ENCODE results near the gene CCDC27.
A peak's percentile ranks its signal among the peaks of the same experiment; 100 is the strongest.
"Not testable (repeated sequence)": the region's sequence is repeated elsewhere in the genome, so short reads cannot be mapped to it uniquely, and the experiment has no call there.

CCDC27 gene

GRCh38 chr1:3722846-3723245 lies 29.4 kb upstream of the CCDC27 start:
- Histone ChIP-seq H3K27ac (no peak overlapping the region), H3K36me3 (replicated peaks) (no peaks in the 10 kb centered on the region), H3K27me3 (replicated peaks) (no peaks in the 10 kb centered on the region), H3K4me3 (ENCODE audit: low read depth, low read length) (no peak overlapping the region)
- TF ChIP-seq, protein P1, sequence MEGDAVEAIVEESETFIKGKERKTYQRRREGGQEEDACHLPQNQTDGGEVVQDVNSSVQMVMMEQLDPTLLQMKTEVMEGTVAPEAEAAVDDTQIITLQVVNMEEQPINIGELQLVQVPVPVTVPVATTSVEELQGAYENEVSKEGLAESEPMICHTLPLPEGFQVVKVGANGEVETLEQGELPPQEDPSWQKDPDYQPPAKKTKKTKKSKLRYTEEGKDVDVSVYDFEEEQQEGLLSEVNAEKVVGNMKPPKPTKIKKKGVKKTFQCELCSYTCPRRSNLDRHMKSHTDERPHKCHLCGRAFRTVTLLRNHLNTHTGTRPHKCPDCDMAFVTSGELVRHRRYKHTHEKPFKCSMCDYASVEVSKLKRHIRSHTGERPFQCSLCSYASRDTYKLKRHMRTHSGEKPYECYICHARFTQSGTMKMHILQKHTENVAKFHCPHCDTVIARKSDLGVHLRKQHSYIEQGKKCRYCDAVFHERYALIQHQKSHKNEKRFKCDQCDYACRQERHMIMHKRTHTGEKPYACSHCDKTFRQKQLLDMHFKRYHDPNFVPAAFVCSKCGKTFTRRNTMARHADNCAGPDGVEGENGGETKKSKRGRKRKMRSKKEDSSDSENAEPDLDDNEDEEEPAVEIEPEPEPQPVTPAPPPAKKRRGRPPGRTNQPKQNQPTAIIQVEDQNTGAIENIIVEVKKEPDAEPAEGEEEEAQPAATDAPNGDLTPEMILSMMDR (IDR thresholded peaks at IDR 0.05; ENCODE audit: low read depth, low read length, missing control alignments), result no peak
- DNase-seq, result no peak
- in situ Hi-C loops (cut with HindIII; ENCODE audit: low pct_ligation_motif_present, low sequenced_read_pairs), result no loop called here

GRCh38 chr1:3724416-3725030 lies 27.7 kb upstream of the CCDC27 start:
- H3K27me3 ChIP-seq (replicated peaks); H3K27ac ChIP-seq; H3K36me3 ChIP-seq (replicated peaks); in situ Hi-C loops (cut with HindIII; ENCODE audit: low pct_ligation_motif_present, low sequenced_read_pairs); H3K4me3 ChIP-seq (ENCODE audit: low read depth, low read length): not testable (repeated sequence)
- TF ChIP-seq, protein P1 (IDR thresholded peaks at IDR 0.05; ENCODE audit: low read depth, low read length, missing control alignments), result peak; percentile 96
- peak; percentile 26 for DNase-seq

DNA sequence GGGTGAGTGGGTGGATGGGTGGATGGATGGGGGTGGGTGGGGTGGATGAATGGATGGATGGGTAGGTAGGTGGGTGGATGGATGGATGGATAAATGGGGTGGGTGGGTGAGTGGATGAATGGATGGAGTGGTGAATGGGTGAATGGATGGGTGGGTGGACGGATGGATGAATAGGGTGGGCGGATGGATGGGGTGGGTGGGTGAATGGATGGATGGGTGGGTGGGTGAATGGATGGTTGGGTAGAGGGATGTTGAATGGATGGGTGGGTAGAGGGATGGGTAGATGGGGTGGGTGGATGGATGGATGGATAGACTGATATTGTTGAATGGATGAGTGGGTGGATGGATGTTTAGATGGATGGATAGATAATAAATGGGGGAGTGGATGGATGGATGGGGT lies 26.9 kb upstream of the CCDC27 start:
- TF ChIP-seq, protein P1 (IDR thresholded peaks at IDR 0.05; ENCODE audit: low read depth, low read length, missing control alignments), result no peak
- Histone ChIP-seq H3K4me3 (ENCODE audit: low read depth, low read length) (no peak overlapping the region), H3K27me3 (replicated peaks) (peaks cover 3% of the 10 kb centered on the region), H3K27ac (no peak overlapping the region), H3K36me3 (replicated peaks) (no peaks in the 10 kb centered on the region)
- DNase-seq, result no peak
- in situ Hi-C loops (cut with HindIII; ENCODE audit: low pct_ligation_motif_present, low sequenced_read_pairs), result no loop called here

GRCh38 chr1:3727042-3727824 lies 25.0 kb upstream of the CCDC27 start:
- no peak for DNase-seq
- Histone ChIP-seq H3K27me3 (replicated peaks) (peaks cover 3% of the 10 kb centered on the region), H3K36me3 (replicated peaks) (no peaks in the 10 kb centered on the region), H3K4me3 (ENCODE audit: low read depth, low read length) (no peak overlapping the region), H3K27ac (no peak overlapping the region)
- in situ Hi-C loops (cut with HindIII; ENCODE audit: low pct_ligation_motif_present, low sequenced_read_pairs), result no loop called here
- TF ChIP-seq, protein P1 (IDR thresholded peaks at IDR 0.05; ENCODE audit: low read depth, low read length, missing control alignments), result peak; percentile 68

- DNase-seq, result no peak
- Histone ChIP-seq H3K4me3 (ENCODE audit: low read depth, low read length) (no peak overlapping the region), H3K27ac (no peak overlapping the region), H3K36me3 (replicated peaks) (no peaks in the 10 kb centered on the region), H3K27me3 (replicated peaks) (peaks cover 3% of the 10 kb centered on the region)
- in situ Hi-C loops (cut with HindIII; ENCODE audit: low pct_ligation_motif_present, low sequenced_read_pairs), result no loop called here
- TF ChIP-seq, protein P1 (IDR thresholded peaks at IDR 0.05; ENCODE audit: low read depth, low read length, missing control alignments), result no peak
Observed at GRCh38 chr1:3727825-3728776, 24.1 kb upstream of the CCDC27 start.

Data from brain microvascular endothelial cell (primary cell).